ENCODE measurements around the gene F2RL1.
"Not testable (repeated sequence)": the region's sequence is repeated elsewhere in the genome, so short reads cannot be mapped to it uniquely, and the experiment has no call there.

The F2RL1 gene

GRCh38 chr5:76849419-76850291 lies 30.8 kb downstream of the F2RL1 start, which contains the start of gene S100Z:
S100Z (plus strand) TSS chr5:76850014; CDS start chr5:76875360, 25,346 bp downstream.
- no peak for FAIRE-seq
- no peak for DNase-seq (ENCODE audit: low spot score)

GRCh38 chr5:76850543-76851145 lies 31.8 kb downstream of the F2RL1 start:
- FAIRE-seq: no peak

DNA sequence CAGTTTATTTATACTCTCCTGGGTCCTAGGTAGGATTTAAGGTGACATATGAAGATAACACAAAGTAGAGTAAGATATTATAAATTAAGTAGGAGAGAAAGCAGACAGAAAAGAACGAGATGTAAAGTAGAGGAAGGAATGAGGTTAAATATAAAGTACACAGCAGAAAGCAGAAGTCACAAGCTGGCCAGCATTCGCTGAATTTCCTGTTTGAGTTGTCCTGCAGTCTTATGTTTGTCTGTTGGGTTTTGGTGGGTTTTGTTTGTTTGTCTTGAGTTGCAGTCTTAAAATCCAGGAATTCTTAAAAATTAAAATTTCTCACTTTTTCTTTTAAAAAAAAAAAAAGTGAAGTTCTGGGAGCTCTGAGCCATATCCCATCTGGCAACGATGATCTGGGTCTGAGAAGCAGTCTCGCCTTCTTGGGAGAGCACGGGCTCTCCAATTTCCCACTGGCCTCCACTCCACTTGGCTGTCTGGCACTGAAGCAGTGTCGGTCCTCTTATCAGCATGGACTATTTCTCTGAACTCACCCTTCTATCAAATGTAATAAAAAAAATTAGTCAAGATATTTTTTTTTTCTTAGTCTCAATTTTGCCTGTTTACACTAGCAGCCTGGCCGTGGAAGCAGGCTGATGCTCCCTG lies 33.0 kb downstream of the F2RL1 start:
- DNase-seq (ENCODE audit: low spot score): no peak
- FAIRE-seq: no peak

More at GRCh38 chr5:76850543-76851145, 31.8 kb downstream of the F2RL1 start:
- DNase-seq (ENCODE audit: low spot score): no peak

GRCh38 chr5:76852772-76853171 lies 33.9 kb downstream of the F2RL1 start:
- DNase-seq (ENCODE audit: low spot score) (no peak), FAIRE-seq (no peak)

- not testable (repeated sequence) for DNase-seq (ENCODE audit: low spot score); FAIRE-seq
These were observed 34.9 kb downstream of the F2RL1 start for GRCh38 chr5:76853741-76854140.

- FAIRE-seq (no peak), DNase-seq (ENCODE audit: low spot score) (no peak)
These were observed 35.8 kb downstream of the F2RL1 start for GRCh38 chr5:76854644-76855043.

DNA sequence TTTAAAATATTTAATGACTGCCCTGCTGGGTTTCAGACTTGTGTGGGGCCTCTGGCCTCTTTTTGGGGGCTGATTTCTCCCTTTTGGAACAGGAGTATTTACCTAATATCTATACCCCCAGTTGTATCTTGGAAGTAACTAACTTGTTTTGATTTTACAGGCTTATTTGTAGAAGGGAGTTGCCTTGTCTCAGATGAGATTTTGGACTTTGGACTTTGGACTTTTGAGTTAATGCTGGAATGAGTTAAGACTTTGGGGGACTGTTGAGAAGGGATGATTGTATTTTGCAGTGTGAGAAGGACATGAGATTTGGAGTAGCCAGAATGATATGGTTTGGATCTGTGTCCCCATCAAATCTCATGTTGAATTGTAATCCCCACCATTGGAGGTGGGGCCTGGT lies 36.7 kb downstream of the F2RL1 start:
- not testable (repeated sequence) for FAIRE-seq; DNase-seq (ENCODE audit: low spot score)

GRCh38 chr5:76855961-76856360 lies 37.1 kb downstream of the F2RL1 start:
- FAIRE-seq: no peak
- DNase-seq (ENCODE audit: low spot score): no peak

DNA sequence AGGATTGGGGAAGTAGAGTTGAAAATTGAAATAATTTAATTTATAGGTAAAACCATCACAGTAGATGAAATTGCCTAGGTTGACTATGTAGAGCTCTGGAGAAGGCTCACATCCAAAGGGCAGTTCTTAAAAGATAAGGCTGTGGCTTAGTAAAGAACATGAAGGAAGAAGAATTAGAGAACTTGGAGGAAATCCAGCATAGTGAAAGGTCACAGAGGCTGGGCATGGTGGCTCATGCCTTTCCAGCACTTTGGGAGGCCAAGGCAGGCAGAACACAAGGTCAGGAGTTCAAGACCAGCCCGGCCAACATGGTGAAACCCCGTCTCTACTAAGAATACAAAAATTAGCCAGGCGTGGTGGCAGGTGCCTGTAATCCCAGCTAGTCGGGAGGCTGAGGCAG lies 38.0 kb downstream of the F2RL1 start:
- DNase-seq (ENCODE audit: low spot score): not testable (repeated sequence)

GRCh38 chr5:76859591-76860247 lies 40.9 kb downstream of the F2RL1 start:
- DNase-seq (ENCODE audit: low spot score): no peak
- FAIRE-seq: no peak

More for the DNA sequence above, 38.0 kb downstream of the F2RL1 start:
- not testable (repeated sequence) for FAIRE-seq

GRCh38 chr5:76861612-76862011 lies 42.8 kb downstream of the F2RL1 start:
- DNase-seq (ENCODE audit: low spot score): no peak

GRCh38 chr5:76863001-76863400 lies 44.2 kb downstream of the F2RL1 start:
- no peak for DNase-seq (ENCODE audit: low spot score)
- no peak for FAIRE-seq

More at GRCh38 chr5:76861612-76862011, 42.8 kb downstream of the F2RL1 start:
- FAIRE-seq: no peak

DNA sequence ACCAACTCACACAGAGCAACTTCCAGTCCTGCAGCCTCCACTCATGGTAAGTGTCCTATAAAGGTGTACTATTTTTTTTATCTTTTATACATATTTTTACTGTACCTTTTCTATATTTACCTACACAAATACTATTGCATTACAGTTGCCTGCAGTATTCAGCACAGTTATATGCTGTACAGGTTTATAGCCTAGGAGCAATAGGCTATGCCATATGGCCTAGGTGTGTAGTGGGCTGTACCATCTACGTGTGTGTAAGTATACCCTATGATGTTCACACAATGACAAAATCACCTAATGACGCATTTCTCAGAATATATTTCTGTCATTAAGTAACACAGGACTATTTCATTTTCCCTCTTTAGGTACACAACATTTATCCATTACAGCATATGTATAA lies 47.7 kb downstream of the F2RL1 start:
- no peak for DNase-seq (ENCODE audit: low spot score)
- FAIRE-seq: no peak

GRCh38 chr5:76867038-76867437 lies 48.2 kb downstream of the F2RL1 start:
- FAIRE-seq: no peak

DNA sequence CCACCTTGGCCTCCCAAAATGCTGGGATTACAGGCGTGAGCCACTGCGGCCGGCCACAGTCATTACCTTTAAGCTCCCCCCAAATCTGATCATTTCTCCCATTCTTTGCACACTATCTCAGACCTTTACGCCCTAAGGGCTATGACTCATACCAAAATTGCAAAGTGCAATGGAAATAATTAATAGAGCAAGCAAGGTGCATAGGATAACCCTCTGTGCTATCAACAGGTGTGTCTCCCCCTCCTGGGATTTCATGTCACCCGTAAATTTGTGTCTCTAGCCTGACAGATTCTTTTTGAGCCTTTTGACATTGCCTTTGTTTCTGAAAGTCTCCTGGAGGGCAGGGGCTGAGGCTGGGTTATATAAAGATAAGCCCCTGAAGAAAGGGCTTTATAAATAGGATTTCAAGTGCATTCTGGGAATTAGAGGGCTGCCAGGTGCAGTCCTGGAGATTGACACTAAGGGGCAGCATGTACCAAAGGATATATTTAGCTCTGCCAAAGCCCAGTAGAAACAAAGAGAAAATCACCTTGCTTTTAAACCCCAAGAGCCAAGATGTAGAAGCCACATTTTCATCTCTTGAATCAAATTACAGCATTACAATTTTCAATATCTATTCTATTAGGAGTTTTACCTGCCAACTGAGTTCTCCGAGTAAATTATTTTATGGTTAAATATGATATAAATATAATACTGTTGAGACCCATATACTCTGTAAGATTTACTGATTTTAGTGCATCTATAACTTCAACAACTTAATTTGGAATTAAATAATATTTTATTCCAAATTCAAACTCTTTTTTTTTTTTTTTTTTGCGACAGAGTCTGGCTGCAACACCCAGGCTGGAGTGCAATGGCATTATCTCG lies 49.2 kb downstream of the F2RL1 start:
- FAIRE-seq: no peak

More at GRCh38 chr5:76867038-76867437, 48.2 kb downstream of the F2RL1 start:
- DNase-seq (ENCODE audit: low spot score): no peak

GRCh38 chr5:76870046-76870445 lies 51.2 kb downstream of the F2RL1 start:
- no peak for DNase-seq (ENCODE audit: low spot score)
- no peak for FAIRE-seq

More for the DNA sequence above, 49.2 kb downstream of the F2RL1 start:
- peak; percentile 30 for DNase-seq (ENCODE audit: low spot score)

- DNase-seq (ENCODE audit: low spot score) (no peak), FAIRE-seq (no peak)
These were observed 55.3 kb downstream of the F2RL1 start for GRCh38 chr5:76874088-76874581.
